Caki2 (cell line): ENCODE data around the gene AVPR2. TPM values are rescaled to one million over a fixed set of nuclear protein-coding genes. Genes with fewer than 3 reads are reported as not detected.
A peak's percentile ranks its signal among the peaks of the same experiment; 100 is the strongest.

Experiments
- DNase-seq: peaks from one replicate; pipeline ENCODE4 v3.0.0-alpha.2; 2015; ENCODE audit warnings: low read depth
- in situ Hi-C: cut with HindIII; loops from 2 replicates; pipeline ENCODE4 v1.10.0; 2016; ENCODE audit warnings: low sequenced_read_pairs, low pct_unique_long_range_greater_than_20kb, mixed read lengths
- total RNA-seq: library from RNA; depleted of rRNA; stranded (reverse); fragments of >200 nt; shearing (Covaris generic); gene quantifications from 2 replicates; pipeline ENCODE4 v1.2.3, GENCODE V29; 2014; ENCODE audit warnings: low replicate concordance

Gene AVPR2
- total RNA-seq, 1 experiment from 2014 or later: not detected

- DNase-seq: no peak
- in situ Hi-C loops: no loop called here
Measured at GRCh38 chrX:153906126-153906917, 1.8 kb downstream of the AVPR2 start.

- in situ Hi-C loops: no loop called here
Measured at GRCh38 chrX:153907456-153907855, 3.0 kb downstream of the AVPR2 start.

GRCh38 chrX:153908219-153908860, 3.9 kb downstream of the AVPR2 start:
- in situ Hi-C loops: no loop called here

More at GRCh38 chrX:153907456-153907855, 3.0 kb downstream of the AVPR2 start:
- DNase-seq: no peak

GRCh38 chrX:153909024-153909979, 4.8 kb downstream of the AVPR2 start:
- peak; percentile 63 for DNase-seq
- in situ Hi-C loops: no loop called here

More at GRCh38 chrX:153908219-153908860, 3.9 kb downstream of the AVPR2 start:
- no peak for DNase-seq

GRCh38 chrX:153909980-153910360, 5.5 kb downstream of the AVPR2 start:
- no peak for DNase-seq
- in situ Hi-C loops: no loop called here

GRCh38 chrX:153910446-153910845, 6.0 kb downstream of the AVPR2 start:
- no peak for DNase-seq
- in situ Hi-C loops: no loop called here

GRCh38 chrX:153911798-153912197, 7.3 kb downstream of the AVPR2 start:
- no peak for DNase-seq
- in situ Hi-C loops: no loop called here

- no peak for DNase-seq
- in situ Hi-C loops: no loop called here
Measured at GRCh38 chrX:153913211-153913610, 8.7 kb downstream of the AVPR2 start.

GRCh38 chrX:153913701-153914100, 9.2 kb downstream of the AVPR2 start:
- no peak for DNase-seq
- in situ Hi-C loops: no loop called here

- no peak for DNase-seq
- in situ Hi-C loops: no loop called here
Measured at GRCh38 chrX:153917869-153918268, 13.4 kb downstream of the AVPR2 start.

- no peak for DNase-seq
- in situ Hi-C loops: no loop called here
Measured at GRCh38 chrX:153919281-153919680, 14.8 kb downstream of the AVPR2 start.

GRCh38 chrX:153920546-153920945, 16.1 kb downstream of the AVPR2 start:
- in situ Hi-C loops: no loop called here
- no peak for DNase-seq

GRCh38 chrX:153921070-153921469, 16.6 kb downstream of the AVPR2 start:
- DNase-seq: no peak
- in situ Hi-C loops: no loop called here

GRCh38 chrX:153921511-153922446, 17.3 kb downstream of the AVPR2 start:
- in situ Hi-C loops: no loop called here
- no peak for DNase-seq

GRCh38 chrX:153922932-153923857, 18.7 kb downstream of the AVPR2 start:
- in situ Hi-C loops: no loop called here

GRCh38 chrX:153924149-153924861, 19.8 kb downstream of the AVPR2 start:
- no peak for DNase-seq
- in situ Hi-C loops: no loop called here

More at GRCh38 chrX:153922932-153923857, 18.7 kb downstream of the AVPR2 start:
- DNase-seq: no peak
